CD4-positive, alpha-beta T cell treated with Interferon gamma for 1 hour (primary cell): ENCODE measurements around the gene RRP12.

Experiments used
- DNase-seq: peaks from one replicate; pipeline ENCODE4 v3.0.0-alpha.2; 2020

RRP12 gene

DNA sequence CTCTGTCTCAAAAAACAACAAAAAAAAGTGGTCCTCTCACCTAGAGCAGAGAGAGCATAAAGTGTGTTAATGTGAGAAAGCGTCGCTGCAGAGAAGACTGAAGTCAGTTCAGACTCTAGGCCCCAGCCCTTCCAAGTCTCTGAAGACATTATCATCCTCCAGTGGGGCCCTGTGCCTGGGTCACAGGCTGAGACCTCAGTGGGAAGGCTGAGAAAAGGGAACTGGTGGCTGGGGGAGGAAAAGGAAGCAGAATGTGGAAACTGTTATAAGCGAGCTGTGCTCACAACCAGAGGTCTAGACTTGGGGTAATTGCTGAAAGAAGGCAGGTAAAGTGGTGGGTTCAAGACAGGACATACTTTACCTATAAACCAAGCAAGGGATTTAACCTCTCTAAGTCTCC lies 4.9 kb upstream of the RRP12 start:
- peak; percentile 48 for DNase-seq

DNA sequence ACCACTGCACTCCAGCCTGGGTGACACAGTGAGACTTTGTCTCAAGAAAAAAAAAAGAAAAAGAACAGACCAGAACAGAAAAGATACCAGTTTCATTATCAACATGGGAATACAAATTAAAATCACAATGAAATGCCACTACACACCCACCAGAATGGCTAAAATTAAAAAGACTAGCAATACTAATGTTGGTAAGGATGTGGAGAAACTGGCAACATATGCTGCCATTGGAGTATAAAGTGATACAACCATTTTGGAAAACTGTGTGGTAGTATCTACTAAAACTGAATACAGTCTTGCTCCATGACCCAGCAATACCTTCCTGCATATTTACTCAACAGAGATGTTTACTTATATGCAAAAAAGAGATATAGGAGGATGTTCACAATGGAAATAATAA lies 2.9 kb upstream of the RRP12 start:
- no peak for DNase-seq

- no peak for DNase-seq
Observed at GRCh38 chr10:97401455-97401919, 347 bp upstream of the RRP12 start.

DNA sequence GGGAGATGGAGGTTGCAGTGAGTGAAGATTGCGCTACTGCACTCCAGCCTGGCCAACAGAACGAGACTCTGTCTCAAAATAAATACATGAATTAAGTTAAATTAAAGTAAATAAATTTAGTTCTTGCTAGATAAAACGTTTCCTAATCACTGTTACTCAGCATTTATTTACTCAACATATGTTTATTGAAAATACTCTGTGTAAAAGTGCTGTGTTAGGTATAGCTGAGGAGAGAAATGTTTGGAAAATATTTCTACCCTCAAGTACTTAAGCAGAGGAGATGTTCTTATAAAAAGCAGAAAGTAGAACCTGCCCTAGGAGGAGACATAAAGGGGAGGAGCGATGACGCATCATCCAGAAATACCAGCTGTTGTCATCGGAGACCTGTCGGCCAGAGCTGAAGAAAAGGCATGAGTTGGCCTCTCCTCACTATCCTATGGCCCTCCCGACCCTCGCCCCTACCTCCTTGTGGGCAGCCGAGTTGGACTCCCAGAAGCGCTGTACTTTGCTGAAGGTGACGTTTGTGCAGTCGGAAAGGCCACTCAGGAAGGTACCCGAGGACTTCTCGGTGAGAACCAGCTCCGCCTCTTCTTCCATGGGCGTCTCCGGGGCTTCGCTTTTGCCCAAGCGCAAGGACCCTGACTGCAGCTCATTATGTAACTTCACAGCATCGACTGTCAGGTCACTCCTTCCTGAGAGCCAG lies 1.1 kb downstream of the RRP12 start:
- DNase-seq: peak; percentile 39

DNA sequence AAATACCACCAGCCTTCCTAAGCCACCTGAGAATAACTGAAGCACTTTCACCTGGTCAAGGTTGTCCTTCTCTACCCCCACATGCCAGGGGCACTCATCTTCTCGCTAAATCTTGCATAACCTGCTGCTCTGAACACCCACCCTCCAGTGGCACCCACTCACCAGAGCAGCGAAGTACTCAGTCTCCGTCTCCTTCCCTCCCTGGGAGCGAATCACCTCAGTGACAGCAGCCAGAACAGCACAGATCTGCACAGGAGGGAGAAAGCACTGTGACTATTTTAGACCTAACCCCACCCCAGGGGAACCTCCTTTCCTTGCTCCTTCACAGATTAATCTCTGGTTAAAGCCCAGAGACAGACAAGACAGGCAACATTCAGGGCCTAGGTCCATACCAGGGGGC lies 5.1 kb downstream of the RRP12 start:
- DNase-seq: no peak

DNA sequence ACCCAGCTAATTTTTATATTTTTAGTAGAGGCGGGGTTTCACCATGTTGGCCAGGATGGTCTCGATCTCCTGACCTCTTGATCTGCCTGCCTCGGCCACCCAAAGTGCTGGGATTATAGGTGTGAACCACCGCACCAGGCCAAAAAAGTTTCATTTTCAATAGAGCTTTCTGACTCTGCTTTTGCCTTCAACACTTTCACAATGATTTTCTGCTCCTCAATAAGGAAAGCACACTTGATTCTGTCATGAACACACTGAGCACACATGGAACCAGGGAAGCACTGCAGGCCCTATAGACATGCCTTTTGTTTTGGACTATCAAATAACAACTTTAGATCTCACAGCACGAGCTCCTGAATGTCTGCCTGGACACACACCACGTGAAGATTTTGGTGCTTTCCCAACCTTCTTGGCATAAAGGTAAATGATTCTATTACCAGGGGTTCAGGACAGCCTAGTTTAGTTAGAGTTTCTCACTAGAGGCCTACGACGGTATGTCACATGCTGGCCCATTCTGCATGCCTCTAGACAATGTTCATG lies 8.0 kb downstream of the RRP12 start:
- no peak for DNase-seq

DNA sequence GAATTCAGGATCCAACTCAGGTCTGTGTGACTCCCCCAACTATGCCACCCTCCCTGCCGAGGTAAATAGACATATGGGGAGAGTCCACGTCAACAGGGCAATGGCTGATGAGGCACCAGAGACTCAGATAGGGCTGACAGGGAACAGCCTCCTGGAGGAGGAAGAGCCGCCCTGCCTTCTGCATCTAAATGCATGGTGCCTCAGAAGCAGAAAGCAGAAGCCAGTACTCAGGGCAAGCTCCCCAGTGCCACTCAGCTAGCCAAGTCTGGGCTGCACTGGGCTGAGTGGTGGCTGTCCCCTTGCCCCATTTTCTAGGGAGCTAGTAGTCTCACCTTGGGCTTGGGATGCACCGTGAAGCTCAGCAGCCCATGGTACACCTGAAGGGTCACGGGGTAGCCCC lies 11.0 kb downstream of the RRP12 start:
- no peak for DNase-seq

DNA sequence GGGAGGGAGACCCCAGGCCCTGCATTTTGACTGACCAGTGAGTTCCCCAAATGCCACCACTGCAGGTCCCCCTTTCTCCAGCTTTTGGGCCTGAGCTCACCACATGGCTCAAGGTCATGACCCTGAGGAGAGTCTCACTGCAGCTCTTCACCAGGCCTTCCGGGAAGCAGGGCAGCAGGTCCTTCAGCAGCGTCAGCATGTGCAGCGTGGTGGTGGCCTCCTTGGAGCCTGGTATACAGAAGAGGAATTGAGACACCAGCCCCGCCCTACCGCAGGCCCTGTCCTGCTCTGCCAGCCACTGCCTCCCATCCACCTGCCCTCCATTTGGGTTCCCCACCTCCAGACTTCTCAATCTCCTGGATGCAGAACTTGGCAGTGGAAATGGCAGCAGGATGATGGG lies 13.0 kb downstream of the RRP12 start:
- peak; percentile 49 for DNase-seq

DNA sequence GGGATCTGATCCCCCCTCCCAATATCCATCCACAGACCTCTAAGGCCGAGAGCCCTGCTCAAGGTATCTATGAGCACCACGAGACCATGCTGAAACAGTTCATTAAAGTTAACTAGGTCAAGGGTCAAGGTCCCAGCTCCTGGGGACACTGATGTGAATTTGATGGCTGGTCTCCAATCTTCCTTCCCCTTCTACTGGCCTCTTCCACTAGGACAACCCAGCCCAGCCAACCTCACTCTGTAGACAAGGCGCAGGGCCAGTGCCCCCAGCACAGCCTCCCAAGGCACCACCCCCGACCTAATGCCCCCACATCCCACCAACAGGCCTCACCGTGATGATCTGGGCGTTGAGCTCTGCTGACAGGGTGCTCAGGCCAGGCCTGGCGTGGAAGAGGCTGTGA lies 15.6 kb downstream of the RRP12 start:
- DNase-seq: no peak

DNA sequence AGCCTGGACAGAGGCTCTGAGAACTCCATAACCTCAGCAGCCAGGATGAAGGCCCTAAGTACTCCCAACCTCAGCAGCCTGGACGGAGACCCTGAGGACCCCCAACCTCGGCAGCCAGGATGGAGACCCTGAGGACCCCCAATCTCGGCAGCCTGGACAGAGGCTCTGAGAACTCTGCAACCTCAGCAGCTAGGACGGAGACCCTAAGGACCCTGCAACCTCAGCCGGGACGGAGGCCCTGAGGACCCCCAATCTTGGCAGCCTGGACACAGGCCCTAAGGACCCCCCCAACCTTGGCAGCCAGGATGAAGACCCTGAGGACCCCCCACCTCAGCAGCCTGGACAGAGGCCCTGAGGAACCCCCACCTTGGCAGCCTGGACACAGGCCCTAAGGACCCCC lies 16.5 kb downstream of the RRP12 start:
- no peak for DNase-seq

- no peak for DNase-seq
Observed at GRCh38 chr10:97384156-97384555, 17.0 kb downstream of the RRP12 start.

DNA sequence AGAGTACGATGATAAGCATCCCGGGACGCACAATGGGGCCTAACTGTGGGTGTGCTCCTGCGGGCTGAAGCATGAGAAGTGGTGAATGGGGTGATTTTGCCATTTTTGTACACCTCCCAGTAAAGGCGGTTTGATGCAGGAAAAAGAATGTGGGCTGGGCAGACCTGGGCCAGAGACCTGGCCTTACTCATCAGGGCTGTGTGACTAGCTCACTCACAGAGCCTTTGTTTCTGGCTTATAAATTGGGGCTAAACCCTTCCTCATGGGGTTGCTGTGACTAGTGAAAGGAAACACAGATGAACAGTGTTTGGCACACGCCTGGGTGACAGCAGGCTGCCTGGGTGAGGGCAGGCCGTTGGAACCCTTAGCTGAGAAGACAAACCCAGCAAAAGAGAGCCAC lies 18.0 kb downstream of the RRP12 start:
- DNase-seq: no peak

DNA sequence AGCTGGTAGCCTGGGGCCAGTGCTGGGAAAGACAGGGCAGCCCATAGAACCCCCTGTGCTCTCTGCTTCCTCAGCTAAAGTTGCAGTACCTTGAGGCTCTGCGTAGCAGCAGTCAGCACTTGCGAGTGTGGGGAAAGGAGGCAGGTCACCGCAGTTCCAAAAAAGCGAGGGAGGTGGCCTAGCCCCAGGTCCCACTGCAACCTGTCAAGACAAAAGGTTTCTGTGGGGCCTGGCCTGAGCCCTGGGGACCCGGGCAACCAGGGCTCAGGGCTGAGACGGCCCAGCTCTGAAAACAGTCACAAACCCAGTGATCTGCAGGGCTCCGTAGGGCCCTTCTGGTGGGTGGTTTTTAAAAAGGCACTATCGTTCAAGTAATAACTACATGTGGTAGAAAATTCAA lies 19.5 kb downstream of the RRP12 start:
- no peak for DNase-seq

DNA sequence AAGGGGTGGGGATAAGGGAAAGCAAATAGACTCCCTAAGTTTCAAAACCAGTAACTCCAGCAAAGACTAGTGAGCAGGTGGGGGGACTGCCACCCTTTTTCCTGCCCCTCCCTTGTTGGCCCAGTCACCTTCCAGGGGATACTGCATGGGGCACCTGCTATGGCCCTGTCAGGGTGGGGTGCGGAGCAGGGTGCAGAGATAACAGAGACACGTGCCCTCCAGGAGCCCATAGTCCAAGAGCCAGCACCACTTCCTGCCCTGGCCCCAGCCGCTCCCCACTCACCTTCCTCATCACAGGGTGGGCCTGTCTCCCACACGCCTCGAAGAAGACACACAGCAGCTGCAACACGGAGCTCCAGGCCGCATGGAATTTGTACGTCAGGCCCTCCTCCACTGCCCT lies 20.6 kb downstream of the RRP12 start:
- DNase-seq: no peak

DNA sequence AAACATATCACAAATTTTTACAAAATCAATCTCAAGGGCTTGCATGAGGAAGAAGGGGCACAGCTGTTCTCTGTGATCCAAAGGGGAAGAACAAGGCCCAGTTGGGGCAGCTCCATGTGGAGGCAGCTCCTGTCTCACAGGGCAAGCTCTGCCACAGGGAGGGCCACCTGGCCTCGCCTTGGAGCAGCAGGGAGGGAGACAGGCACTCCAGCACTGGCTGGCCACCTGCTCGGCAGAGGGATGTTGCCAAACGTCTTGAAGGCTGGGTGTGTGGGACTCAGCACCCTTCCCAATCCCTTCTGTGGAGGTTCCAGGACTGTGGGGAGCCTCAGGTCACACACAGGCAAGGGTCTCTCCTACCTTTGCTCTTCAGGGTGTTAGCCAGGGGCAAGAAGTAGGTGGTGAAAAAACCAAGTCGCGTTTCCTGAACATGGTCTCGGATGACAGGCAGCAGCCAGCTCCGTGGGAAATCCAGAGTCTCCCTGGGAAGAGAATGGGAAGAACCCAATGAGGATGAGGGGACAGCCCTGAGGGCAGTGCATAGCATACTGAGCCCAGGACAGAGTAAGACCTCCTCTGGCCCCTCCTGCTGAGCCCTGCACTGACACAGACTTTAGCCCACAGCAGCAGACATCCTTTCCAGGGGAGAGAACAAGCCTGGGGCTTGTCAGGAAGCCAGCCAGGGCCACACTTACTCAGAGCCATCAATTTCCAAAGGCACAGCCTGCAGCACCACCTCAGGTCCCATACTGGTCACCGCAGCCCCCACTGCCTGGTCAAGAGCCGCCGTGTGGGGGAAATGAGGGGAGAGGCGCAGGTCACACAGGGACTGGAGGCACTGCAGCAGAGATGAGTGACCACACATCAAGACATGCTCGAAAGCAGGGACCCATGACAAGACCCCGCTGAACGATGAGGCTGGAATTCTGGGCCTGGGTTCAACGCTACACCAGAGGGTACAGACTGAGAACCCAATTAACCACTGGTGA lies 21.9 kb downstream of the RRP12 start:
- DNase-seq: no peak

DNA sequence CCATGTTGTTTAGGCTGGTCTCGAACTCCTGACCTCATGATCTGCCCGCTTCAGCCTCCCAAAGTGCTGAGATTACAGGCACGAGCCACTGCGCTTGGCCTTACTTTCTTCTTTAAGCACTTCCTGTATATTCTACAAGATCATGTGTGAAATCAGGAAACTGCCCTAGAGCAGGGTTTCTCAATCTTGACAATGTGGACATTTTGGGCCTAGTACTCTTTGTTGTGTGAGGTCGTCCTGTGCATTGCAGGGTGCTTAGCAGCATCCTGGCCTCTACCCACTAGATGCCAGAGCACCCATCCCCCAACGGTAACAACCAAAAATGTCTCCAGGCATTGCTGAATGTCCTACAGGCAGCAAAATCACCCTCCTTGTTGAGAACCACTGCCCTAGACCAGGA lies 24.7 kb downstream of the RRP12 start:
- peak; percentile 33 for DNase-seq

GRCh38 chr10:97373456-97373855 lies 27.7 kb downstream of the RRP12 start:
- DNase-seq: no peak

DNA sequence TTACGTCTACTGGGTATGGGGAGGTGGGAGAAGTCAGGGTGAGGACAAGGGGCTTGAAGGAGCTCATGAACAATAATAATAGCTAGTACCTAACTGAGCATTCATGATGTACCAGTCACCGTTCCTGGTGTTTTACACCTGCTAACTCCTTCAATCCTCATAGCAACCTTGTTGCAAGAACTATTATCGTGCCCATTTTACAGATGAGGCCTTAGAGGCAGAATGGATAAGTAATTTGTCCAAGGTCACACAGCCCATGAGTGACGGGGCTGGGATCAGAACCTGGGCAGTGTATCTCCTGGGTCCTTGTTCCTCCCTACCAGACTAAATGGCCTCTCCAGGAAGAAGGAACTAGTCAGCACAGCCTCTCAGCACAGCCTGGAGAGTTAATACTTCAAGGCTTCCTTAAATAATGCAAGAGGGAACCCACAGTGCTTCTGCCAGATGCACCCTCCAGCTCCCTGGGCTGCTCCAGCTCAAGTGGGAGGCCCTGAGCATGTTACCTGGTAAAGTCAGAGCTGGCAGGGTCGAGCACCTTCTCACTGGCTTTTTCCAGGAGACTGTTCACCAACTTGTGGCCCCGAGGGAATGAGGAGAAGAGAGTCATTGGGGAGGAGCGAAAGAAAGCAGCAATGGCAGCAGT lies 28.8 kb downstream of the RRP12 start:
- DNase-seq: no peak

DNA sequence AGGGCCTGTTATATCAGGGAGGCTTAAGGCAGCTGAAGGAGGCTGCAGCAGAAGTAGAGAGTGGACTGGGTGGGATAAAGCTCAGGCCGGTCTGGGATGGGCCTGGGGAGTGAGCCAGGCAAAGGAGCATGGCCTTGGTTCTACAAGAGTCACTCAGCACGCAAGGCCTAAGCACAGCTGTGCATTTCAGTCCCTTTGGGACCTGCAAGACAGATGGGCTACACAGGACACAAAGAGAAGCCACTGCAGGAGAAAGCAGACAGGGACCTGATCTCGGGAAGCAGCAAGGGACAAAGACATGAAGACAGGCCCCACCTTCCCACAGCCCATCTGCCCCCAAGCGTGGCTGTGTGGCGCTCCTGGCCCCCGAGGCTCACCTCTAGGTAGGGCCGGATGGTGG lies 29.4 kb downstream of the RRP12 start:
- DNase-seq: no peak

GRCh38 chr10:97367126-97367649 lies 34.0 kb downstream of the RRP12 start:
- DNase-seq: no peak

- no peak for DNase-seq
Observed at GRCh38 chr10:97366572-97366971, 34.6 kb downstream of the RRP12 start.

GRCh38 chr10:97365761-97366351 lies 35.3 kb downstream of the RRP12 start:
- DNase-seq: no peak

GRCh38 chr10:97363071-97363470 lies 38.1 kb downstream of the RRP12 start:
- DNase-seq: no peak
